NCI-H146 (cell line): ENCODE measurements around the gene GDF2.

Source experiments
- DNase-seq: peaks from one replicate; lab custom pipeline; 2025; lab: John Stamatoyannopoulos, UW

Gene GDF2

GRCh38 chr10:47312663-47312995 lies 9.6 kb upstream of the GDF2 start:
- DNase-seq: no peak

DNA sequence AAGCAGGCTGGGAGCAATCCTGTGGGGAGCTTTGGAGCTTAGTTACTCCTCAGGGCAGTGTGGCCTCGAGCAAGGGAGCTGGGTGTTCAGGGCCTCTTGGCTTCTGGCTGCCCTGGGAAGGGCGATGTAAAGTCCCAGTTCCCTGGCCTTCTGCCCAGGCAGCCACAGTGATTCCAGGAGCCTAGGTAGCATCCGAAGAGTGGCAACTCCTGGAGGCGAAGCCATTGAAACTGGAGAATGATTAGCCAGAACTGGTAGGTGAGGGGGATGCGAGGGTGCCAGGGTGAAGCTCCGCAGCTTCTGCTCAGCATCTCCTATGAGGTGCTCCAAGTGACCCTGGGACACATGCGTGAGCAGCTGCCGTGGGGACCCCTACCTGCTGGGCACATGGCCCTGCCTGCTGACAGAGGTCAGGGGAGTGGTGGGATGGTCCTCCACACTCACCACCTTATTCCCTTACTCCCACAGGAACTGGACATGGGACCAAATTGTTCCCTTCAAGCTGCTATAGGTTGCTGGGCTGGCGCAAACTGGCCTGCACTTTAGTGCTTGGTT lies 7.8 kb upstream of the GDF2 start:
- no peak for DNase-seq

DNA sequence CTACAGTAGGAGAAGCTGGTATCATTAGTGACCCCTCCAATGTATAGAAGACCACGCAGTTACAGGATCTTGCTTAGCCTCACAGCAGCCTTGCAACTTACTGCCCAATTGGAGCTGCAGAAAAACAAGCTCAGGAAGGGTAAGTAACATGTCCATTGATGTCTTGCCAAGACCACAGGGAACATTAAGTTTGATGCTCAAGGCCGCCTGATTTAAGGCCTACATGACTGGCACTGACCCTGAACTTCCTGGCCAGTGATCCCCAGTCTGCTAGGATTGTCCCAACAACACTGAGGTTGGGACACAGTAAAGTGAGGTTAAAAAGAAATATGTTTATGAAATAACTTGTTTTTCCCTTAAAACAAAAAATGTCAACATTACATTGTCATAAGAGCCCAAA lies 6.8 kb upstream of the GDF2 start:
- no peak for DNase-seq

GRCh38 chr10:47316131-47316530 lies 6.1 kb upstream of the GDF2 start:
- DNase-seq: no peak

DNA sequence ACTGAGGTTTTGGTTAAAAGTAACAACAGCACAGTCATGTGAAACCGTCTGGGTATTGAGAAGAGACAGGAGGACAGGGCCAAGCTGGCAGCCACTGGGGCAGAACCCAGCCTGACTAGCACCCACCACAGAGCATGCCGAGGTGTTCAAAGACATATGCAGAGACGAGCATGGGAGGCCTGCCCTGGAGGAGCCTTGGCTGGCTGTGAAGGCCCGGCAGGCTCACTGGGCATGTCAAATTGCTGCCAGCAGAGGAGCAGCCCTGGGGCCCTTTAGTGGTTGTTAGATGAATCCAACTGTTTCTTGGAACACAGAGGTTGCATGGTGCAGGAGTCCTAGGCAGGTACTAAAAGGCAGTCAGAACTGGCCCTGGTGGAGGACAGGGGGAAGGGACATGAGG lies 5.0 kb upstream of the GDF2 start:
- no peak for DNase-seq

DNA sequence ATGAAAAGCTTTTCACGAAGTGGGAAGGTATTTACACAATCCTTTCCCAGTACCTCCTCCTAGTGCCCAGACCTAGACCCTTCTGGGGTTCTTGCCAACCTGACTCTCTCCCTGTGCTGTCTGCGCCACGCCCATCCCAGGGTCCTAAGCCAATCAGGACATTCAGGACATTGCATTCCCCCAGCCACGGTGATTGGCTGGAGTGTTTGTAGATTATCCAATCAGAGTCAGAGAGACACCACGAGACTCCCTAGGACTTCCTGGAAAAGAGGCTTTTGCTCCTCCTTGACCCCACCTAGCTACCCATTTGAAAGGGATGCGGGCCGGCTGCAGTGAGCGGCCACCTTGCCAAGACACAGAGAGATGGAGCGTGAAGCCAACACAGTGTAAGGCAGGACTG lies 3.5 kb upstream of the GDF2 start:
- no peak for DNase-seq

DNA sequence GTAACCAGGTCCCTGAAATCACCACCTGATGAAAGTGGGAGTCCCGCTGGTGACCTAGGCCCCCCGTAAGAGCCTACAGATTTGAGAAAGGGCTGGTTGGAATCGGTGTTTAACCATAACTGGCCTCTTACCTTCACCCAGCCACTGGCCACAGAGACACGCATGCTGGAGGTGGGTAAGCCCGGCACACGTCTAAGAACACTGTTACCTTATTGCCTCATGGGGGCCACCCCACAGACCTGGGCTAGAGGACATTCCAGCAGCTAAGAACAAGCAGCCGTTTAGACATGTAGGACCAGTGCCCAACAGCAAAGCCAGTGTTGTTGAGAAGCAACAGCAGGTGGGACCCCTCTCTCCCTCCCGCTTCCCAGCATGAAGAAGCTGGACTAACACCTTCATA lies 2.5 kb upstream of the GDF2 start:
- DNase-seq: no peak

GRCh38 chr10:47320812-47321211 lies 1.4 kb upstream of the GDF2 start:
- no peak for DNase-seq

DNA sequence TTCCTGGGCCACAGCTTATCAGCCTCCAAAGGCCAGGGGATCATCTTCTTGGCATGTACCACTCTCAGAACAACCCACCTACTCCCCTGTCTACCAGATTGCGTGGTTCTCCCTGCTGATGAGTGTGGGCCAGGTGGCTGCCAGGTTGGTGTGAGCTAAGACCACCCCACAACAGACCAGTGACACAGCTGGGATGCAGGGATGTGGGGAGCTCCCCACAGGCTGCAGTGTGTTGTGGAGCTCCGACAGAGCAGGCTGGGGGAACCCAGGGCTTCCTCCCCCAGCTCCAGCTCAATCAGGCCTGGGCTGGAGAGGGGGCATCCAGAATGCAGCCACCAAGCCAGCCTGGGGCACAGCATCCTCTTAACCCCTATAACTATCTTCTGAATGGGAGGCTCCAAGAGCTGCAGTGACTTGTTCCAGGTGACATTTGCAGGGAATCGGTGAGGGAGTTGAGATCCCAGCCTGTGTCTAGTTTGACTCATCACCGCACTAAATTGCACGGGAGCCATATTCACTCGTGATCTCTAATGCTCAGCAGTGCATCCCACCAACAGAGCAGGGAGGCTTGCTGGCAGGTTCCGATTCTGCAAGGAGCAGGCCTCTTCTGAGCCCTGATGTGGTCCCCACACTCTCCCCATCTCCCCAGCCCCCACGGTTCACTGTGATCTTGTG lies 596 bp upstream of the GDF2 start:
- no peak for DNase-seq

DNA sequence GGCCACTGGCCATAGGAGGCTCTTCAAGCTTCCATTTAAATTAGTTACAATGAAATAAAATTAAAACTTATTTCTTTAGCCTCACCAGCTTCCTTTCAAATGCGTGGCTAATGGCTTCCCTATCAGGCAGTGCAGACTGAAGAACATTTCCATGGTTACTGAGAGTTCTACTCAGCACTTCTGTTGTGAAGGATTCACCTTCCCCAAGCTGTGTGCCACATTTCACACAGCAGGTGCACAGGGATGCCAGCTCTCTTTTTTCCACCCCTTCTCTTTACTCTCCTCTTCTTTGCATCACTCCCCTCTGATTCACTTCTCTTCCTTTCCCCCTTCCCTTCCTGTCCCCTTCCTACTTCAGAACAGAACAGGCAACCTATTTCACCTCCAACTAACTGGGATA lies 833 bp downstream of the GDF2 start:
- DNase-seq: no peak

- no peak for DNase-seq
Observed at GRCh38 chr10:47323636-47324296, 1.5 kb downstream of the GDF2 start.

DNA sequence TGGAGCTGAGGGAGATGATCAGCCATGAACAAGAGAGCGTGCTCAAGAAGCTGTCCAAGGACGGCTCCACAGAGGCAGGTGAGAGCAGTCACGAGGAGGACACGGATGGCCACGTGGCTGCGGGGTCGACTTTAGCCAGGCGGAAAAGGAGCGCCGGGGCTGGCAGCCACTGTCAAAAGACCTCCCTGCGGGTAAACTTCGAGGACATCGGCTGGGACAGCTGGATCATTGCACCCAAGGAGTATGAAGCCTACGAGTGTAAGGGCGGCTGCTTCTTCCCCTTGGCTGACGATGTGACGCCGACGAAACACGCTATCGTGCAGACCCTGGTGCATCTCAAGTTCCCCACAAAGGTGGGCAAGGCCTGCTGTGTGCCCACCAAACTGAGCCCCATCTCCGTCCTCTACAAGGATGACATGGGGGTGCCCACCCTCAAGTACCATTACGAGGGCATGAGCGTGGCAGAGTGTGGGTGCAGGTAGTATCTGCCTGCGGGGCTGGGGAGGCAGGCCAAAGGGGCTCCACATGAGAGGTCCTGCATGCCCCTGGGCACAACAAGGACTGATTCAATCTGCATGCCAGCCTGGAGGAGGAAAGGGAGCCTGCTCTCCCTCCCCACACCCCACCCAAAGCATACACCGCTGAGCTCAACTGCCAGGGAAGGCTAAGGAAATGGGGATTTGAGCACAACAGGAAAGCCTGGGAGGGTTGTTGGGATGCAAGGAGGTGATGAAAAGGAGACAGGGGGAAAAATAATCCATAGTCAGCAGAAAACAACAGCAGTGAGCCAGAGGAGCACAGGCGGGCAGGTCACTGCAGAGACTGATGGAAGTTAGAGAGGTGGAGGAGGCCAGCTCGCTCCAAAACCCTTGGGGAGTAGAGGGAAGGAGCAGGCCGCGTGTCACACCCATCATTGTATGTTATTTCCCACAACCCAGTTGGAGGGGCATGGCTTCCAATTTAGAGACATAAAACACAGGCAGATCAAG lies 3.3 kb downstream of the GDF2 start:
- no peak for DNase-seq

DNA sequence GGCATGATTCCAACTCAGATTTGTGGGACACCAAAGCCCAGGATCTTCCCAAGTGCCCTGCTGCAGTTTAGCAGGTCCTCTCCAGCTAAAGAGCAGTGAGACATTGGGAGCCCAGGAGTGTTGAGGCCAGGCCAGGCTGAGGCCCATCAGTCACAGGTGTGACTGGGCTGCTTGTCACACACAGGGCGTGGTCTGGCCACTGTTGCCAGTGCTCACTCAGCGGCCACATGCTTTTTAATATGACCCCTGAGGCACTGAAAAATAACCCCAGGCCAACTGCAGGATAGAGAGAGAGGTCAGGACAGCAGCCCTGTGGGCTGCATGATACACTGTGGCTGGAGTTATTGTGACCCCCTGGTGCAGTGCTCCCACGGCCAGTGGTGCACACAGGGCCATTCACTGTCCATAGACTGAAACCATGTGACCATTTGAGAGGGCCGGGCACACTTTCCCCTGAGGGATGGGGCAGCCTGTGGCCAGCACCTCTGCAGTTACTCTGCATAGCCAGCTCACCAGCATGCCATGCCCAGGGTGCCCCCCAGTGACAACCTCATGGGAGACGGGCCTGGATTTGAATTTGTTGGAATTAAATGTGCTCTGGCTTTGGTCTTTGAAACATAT lies 4.2 kb downstream of the GDF2 start:
- DNase-seq: no peak

GRCh38 chr10:47326927-47327330 lies 4.7 kb downstream of the GDF2 start:
- no peak for DNase-seq

DNA sequence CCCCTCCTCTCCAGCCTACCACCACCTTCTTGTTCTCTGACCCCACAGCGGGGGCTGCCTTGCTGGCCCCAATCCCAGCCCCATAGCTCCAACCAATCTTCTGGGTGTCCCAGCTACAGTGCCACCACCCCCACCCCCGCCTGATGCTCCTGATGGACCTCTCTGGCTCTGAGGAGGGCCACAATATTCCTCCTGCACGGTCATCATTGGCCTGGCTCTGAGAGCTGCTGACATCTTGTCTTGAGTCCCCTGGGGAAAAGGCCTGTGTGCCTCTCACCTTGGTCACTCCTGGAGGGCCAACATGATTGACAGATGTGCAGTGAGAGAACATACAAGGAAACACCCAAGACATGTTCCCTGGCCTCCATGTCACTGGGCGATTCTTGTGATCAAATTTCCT lies 7.6 kb downstream of the GDF2 start:
- no peak for DNase-seq

- no peak for DNase-seq
Observed at GRCh38 chr10:47330366-47330765, 8.1 kb downstream of the GDF2 start.

DNA sequence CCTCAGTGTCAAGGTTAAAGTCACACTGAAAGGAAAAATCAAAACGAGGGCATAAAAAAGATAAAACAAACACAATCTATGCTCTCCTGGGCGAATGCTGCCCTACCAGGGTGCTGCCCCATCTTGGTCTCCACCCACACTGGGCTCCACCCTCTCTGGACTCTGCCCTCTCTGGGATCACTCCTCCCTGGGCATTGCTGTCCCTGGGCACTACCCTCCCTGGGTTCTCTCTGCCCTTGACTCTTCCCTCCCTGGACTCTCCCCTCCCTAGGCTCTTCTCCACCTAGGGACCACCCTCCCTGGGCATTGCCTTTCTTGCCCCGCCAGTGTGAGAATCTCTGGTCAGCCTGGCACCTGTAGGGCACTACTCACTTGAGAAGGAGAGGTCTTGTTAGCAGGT lies 8.6 kb downstream of the GDF2 start:
- DNase-seq: no peak

- DNase-seq: no peak
Observed at GRCh38 chr10:47331491-47331890, 9.2 kb downstream of the GDF2 start.

DNA sequence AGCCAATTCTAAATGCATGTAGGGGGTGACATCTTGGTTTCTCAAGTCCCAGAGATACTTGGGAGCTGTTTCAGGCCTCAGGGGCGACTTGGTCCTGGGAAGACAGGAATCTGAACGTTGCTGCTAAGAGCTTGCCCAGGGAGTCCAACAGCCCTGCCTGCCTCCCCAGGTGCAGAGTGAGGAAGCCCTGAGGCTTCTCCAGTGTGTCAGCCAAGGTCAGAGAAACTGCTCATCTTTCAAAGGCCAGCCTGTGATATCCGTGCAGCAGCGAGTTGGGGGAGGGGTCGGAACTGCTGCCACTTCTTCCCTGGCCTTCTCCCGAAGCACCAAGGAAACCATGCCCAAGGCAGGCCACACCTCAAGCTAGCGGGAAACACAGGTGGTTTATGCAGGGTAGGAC lies 9.7 kb downstream of the GDF2 start:
- no peak for DNase-seq

- DNase-seq: no peak
Observed at GRCh38 chr10:47332371-47332770, 10.1 kb downstream of the GDF2 start.

DNA sequence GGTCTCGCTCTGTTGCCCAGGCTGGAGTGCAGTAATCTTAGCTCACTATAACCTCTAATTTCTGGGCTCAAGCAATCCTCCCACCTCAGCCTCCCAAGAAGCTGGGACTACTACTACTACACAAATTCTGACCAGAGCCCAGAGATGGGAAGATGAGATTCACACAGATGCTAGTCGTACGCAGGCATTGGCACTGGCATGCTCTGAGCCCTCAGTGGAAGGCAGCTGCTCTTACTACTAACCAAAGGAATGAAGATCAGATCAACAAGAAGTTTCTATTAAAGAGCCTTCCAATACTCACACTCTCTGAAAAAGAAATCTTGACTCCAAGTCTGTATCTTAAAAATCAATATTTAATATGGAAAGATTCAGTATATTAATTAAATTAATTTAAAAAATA lies 10.7 kb downstream of the GDF2 start:
- no peak for DNase-seq

GRCh38 chr10:47333532-47333931 lies 11.3 kb downstream of the GDF2 start:
- DNase-seq: no peak
